GM12892 (cell line): ENCODE data around the gene MTSS2.

Experiments used
- POLR2A ChIP-seq: IDR thresholded peaks from 2 replicates; pipeline ENCODE4 v1.6.1; 2011; ENCODE audit warnings: low read depth, low read length, control low read depth
- POLR2AphosphoS5 ChIP-seq: IDR thresholded peaks from 2 replicates; pipeline ENCODE4 v1.6.1; 2011; ENCODE audit warnings: low read depth, low read length, control low read depth

DNA sequence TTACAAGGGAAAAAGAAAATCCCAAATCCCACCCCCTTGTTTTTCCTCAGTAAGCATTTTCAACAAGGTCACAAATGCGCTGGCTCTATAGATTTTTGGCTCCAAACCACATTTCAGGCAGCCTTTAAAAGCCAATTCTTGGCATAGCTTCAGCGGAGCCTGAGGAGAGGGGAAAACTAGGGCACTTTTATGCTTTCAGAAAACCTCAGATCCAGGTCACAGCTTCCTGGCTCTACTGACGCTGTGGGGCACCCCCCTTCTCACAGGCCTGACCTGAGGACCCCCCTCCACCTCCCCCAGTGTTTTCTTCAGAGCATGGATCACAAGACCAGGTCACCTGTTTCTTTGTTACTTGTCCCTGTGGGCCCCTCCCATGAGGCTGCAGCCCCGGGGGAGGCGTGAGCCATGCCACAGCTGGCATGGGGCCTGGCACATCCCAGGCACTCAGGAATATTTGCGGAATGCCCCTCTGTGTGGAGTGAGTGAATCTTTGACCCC, 30.1 kb upstream of the MTSS2 start:
- TF ChIP-seq POLR2AphosphoS5 (no peak), POLR2A (no peak)
